NCI-H526 treated with DMSO at 0.1 percent for 48 hours (cell line): ENCODE results near the gene APOE.
"Not testable (repeated sequence)": the region's sequence is repeated elsewhere in the genome, so short reads cannot be mapped to it uniquely, and the experiment has no call there.

ENCODE experiments used
- DNase-seq: peaks from one replicate; lab custom pipeline; 2025; lab: John Stamatoyannopoulos, UW

APOE gene

DNA sequence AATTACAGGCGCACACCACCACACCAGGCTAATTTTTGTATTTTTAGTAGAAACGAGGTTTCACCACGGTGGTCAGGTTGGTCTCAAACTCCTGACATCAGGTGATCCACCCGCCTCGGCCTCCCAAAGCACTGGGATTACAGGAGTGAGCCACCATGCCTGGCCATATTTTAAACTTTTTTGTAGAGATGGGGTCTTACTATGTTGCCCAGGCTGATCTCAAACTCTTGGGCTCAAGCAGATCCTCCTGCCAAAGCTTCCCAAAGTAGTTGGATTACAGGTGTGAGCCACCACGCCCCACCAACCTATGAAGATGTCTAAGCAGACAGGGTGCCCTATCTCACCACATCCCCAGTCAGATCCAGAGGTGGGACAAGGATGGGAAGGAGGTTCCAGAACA lies 6.3 kb downstream of the APOE start:
- DNase-seq, result not testable (repeated sequence)

DNA sequence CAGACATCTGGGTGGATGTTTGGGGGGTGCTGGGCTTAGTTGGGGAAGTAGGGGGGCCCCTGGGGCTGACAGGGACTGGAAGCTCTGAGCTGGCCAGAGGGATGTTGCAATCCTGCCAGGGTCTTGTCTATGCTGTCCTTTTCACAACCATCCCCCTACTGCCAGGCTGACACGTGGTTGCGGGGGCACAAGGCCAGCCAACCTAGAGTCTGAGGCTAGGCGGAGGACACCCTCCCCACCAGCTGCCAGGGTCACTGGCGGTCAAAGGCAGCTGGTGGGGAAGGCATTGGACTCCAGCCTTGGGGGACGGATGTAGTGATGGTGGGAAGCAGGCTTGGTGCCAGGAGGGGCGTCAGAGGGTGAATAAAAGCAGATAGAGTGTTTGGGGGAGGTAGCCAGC lies 7.3 kb downstream of the APOE start:
- no peak for DNase-seq

DNA sequence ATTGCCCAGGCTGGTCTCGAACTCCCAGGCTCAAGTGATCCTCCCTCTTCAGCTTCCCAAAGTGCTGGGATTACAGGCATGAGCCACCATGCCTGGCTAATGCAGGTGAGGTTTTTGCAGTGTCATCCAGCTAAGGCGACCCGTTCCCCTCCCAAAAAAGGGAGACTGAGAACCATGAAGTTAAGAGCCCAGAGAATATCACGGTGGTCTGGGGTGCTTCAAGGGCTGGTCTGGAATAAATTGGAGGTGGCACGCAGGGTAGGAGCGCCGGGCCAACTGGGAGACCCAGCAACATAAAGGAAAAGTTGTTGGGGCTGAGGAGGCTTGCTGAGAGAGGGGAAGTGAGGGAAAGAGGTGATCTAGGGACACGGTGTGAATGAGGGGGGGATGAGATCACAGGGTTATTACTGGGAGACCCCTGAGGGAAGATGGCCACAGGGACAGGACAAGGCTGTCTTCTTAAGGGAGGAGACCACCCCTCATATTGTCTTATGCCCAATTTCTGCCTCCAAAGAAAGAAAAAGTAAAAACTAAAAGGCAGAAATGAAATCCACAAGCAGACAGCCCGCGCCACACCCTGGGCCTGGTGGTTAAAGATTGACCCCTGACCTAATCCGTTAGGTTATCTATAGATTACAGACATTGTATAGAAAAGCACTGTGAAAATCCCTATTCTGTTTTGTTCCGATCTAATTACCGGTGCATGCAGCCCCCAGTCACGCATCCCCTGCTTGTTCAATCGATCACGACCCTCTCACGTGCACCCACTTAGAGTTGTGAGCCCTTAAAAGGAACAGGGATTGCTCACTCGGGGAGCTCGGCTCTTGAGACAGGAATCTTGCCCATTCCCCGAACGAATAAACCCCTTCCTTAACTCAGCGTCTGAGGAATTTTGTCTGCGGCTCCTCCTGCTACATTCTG lies 8.2 kb downstream of the APOE start:
- not testable (repeated sequence) for DNase-seq

- DNase-seq, result peak; percentile 76
These were observed 9.0 kb downstream of the APOE start, which contains the start of gene APOC1 for GRCh38 chr19:44914433-44915206. APOC1 (plus strand) TSS chr19:44914608; CDS start chr19:44914892, 284 bp downstream.

DNA sequence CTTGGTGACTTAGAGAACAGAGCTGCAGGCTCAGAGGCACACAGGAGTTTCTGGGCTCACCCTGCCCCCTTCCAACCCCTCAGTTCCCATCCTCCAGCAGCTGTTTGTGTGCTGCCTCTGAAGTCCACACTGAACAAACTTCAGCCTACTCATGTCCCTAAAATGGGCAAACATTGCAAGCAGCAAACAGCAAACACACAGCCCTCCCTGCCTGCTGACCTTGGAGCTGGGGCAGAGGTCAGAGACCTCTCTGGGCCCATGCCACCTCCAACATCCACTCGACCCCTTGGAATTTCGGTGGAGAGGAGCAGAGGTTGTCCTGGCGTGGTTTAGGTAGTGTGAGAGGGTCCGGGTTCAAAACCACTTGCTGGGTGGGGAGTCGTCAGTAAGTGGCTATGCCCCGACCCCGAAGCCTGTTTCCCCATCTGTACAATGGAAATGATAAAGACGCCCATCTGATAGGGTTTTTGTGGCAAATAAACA lies 18.7 kb downstream of the APOE start:
- DNase-seq, result no peak

DNA sequence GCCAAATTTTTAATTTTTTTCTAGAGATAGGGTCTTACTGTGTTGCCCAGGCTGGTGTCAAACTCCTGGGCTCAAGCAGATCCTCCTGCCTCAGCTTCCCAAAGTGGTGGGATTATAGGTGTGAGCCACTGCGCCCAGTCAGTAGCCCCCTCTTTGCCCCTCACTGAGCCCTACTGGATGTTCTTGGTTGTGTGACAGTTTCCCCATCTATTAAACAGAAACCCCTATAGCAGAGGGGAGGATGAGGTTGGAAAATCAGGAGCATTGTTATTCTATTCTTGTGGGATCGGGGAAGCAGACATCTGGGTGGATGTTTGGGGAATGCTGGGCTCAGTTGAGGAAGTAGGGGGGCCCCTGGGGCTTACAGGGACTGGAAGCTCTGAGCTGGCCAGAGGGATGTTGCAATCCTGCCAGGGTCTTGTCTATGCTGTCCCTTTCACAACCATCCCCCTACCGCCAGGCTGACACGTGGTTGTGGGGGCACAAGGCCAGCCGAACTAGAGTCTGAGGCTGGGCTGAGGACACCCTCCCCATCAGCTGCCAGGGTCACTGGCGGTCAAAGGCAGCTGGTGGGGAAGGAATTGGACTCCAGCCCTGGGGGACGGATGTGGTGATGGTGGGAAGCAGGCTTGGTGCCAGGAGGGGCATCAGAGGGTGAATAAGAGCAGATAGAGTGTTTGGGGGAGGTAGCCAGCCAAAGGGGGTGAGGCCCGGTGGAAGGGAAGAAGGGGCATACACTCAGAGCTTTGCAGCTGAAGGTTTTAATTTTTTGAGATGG lies 19.7 kb downstream of the APOE start:
- no peak for DNase-seq

DNA sequence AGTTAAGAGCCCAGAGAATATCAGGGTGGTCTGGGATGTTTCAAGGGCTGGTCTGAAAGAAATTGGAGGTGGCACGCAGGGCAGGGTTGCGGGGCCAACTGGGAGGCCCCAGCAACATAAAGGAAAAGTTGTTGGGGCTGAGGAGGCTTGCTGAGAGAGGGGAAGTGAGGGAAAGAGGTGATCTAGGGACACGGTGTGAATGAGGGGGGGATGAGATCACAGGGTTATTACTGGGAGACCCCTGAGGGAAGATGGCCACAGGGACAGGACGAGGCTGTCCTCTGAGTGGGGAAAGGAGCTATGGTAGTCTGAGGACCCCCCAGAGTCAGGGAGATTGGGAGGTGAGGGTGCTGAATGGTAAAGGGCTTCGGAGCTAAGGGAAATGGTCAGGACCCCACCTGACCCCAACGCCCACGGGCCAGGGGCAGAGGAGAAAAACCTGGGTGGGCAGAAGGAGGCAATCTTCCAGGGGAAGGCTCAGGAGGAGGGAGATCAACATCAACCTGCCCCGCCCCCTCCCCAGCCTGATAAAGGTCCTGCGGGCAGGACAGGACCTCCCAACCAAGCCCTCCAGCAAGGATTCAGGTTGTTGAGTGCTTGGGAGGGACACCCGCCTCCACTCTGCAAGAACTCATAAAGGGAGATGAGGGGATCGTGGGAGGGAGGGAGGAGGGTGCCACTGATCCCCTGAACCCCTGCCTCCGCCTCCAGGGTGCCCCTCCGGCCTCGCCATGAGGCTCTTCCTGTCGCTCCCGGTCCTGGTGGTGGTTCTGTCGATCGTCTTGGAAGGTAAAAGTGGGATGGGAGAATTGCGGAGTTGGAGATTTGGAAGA lies 20.9 kb downstream of the APOE start:
- DNase-seq, result not testable (repeated sequence)

DNA sequence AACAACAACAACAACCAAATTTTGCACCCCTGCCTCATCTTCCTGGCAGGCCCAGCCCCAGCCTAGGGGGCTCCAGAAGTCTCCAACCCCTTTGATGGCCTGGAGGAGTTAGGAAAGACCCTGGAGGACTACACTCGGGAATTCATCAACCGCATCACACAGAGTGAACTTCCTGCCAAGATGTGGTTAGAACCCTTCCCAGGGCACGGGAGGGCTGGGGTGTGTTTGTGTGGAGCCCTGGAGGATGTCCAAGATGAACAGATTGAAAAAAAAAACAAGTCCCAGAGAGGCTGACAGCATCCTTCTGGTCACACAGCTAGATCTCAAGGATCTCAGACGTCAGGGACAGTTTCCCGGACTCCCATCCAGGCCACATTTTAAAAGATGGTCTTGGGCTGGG lies 22.1 kb downstream of the APOE start:
- DNase-seq, result no peak

DNA sequence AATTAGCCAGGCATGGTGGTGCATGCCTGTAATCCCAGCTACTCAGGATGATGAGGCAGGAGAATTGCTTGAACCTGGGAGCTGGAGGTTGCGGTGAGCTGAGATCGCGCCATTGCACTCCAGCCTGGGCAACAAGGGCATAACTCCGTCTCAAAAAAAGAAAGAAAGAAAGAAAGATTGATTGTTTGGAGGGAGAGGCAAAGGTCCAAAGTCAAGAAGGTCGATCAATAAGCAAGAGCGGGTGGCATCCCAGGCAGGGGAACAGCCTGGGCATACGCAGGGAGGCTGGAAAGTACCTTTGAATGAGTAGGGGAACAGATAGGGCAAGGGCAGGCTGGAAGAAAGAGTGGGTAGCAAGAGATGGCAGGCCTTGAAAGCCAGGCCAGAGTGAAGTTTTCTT lies 24.5 kb downstream of the APOE start:
- no peak for DNase-seq

GRCh38 chr19:44931541-44931940 lies 25.9 kb downstream of the APOE start:
- DNase-seq, result no peak

- no peak for DNase-seq
These were observed 34.1 kb downstream of the APOE start for GRCh38 chr19:44939668-44940067.

GRCh38 chr19:44942067-44942571 lies 36.5 kb downstream of the APOE start, which contains the start of gene APOC4:
APOC4 (plus strand) TSS chr19:44942237; CDS start chr19:44942278, 41 bp downstream.
- DNase-seq, result no peak

- DNase-seq, result no peak
These were observed 38.2 kb downstream of the APOE start for GRCh38 chr19:44943801-44944249.

DNA sequence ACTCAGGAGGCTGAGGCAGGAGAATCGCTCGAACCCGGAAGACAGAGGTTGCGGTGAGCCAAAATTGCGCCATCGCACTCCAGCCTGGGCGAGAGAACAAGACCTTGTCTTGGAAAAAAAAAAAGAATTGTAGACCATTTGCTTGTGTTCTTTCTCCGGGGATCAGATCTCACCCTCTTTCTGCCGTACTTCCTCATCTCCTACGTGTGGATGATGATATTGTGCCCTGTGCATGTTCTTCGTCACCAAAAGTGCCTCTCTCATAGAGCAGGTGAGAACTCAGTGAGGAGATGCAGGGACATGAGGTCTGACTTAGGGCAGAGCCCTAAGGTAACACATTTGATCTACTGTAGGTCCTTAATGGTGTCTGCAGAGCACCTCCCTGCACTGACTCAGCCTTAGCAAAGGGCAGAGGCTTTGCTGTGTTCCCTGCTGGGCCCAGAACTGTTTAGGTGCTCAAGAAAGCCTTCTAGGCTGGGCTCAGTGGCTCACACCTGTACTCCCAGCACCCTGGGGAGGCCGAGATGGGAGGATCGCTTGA lies 41.5 kb downstream of the APOE start:
- no peak for DNase-seq

- DNase-seq, result no peak
These were observed 42.6 kb downstream of the APOE start for GRCh38 chr19:44948237-44948636.

DNA sequence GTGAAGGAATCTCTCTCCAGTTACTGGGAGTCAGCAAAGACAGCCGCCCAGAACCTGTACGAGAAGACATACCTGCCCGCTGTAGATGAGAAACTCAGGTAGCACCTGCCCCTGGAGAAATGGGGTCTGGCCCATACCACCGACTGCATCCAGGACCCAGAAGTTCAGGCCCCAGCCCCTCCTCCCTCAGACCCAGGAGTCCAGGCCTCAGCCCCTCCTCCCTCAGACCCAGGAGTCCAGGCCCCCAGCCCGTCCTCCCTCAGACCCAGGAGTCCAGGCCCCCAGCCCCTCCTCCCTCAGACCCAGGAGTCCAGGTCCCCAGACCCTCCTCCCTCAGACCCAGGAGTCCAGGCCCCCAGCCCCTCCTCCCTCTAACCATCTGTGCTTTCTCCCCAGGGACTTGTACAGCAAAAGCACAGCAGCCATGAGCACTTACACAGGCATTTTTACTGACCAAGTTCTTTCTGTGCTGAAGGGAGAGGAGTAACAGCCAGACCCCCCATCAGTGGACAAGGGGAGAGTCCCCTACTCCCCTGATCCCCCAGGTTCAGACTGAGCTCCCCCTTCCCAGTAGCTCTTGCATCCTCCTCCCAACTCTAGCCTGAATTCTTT lies 43.3 kb downstream of the APOE start:
- no peak for DNase-seq

DNA sequence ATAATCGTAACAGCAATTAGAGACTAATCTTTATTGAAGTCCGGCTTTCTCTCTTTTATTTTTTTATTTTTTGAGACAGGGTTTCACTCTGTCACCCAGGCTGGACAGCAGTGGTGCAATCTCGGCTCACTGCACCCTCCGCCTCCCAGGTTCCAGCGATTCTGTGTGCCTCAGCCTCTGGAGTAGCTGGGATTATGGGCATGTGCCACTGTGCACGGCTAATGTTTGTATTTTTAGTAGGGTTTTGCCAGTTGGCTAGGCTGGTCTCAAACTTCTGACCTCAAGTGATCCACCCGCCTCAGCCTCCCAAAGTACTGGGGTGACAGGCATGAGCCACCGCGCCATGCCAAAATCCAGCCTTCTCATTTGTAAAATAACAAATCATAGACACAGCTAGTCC lies 44.0 kb downstream of the APOE start:
- no peak for DNase-seq

GRCh38 chr19:44951179-44952159 lies 45.9 kb downstream of the APOE start:
- DNase-seq, result peak; percentile 50

DNA sequence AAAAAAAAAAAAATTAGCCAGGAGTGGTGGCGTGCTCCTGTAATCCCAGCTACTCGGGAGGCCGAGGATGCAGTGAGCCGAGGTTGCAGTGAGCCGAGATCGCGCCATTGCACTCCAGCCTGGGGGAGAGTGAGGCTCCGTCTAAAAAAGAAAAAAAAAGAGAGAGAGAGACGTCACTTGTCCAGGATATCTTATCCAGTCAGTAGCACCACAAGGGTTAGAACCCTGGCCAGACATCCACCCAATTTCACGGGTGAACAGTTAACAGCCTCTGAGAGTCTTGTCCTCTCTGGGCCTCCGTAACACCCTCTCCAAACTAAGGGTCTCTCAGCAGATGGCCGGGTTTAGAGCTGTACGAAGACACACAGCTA lies 48.7 kb downstream of the APOE start:
- DNase-seq, result no peak
